T-cell (primary cell): ENCODE results near the gene GABRG3. TPM values are rescaled to one million over a fixed set of nuclear protein-coding genes. Genes with fewer than 3 reads are reported as not detected.

Experiments used
- ATAC-seq, 4 experiments: fragments of 200-7000 bp in 3 of 4; fragments of 150-1000 bp in 1 of 4; cut with Tn5 transposase; replicated peaks in 1 of 4; 1 replicate in 3 of 4; 2 replicates in 1 of 4; pipeline ENCODE4 v1.10.0; 2021; ENCODE audit warnings: moderate library complexity in 3 of 4, mild to moderate bottlenecking in 2 of 4, moderate number of reproducible peaks in 1 of 4
- CTCF ChIA-PET, 2 donors: fragments of 300-600 bp; sonication (Branson Sonifier 250); formaldehyde crosslinking; loops; one replicate each; lab custom pipeline; 2022; ENCODE audit warnings: antibody characterized with exemption in 2 of 2; lab: Charles Lee
- POLR2A ChIA-PET, 2 donors: fragments of 300-600 bp; sonication (Branson Sonifier 250); formaldehyde crosslinking; loops; one replicate each; lab custom pipeline; 2022; ENCODE audit warnings: antibody characterized with exemption in 2 of 2; lab: Charles Lee
- DNase-seq, 35 experiments: peaks; one replicate each; pipeline versions ENCODE4 v3.0.0 to v3.0.0-alpha.2; 2013 to 2023
- H3K27ac ChIP-seq: one replicate; pipeline ENCODE4 v1.5.1; 2013; ENCODE audit warnings: low read length
- H3K27me3 ChIP-seq, 2 experiments: replicated peaks in 1 of 2; 1 replicate in 1 of 2; 2 replicates in 1 of 2; pipeline versions ENCODE4 v1.6.1 to v1.7.0; 2013; ENCODE audit warnings: low read length in 1 of 2, mixed read lengths in 1 of 2; ENCODE audit not compliant: control insufficient read depth in 2 of 2, insufficient read depth in 2 of 2; ENCODE audit errors: extremely low read depth in 1 of 2
- H3K36me3 ChIP-seq, 2 donors: 1 replicate in 1 of 2; 2 replicates in 1 of 2; pipeline versions ENCODE4 v1.6.1 to v1.7.0; 2013; ENCODE audit warnings: low read length in 1 of 2; ENCODE audit not compliant: control insufficient read depth in 2 of 2, insufficient read depth in 1 of 2; ENCODE audit errors: extremely low read depth in 1 of 2
- H3K4me1 ChIP-seq, 2 experiments: 1 replicate in 1 of 2; 2 replicates in 1 of 2; pipeline versions ENCODE4 v1.6.1 to v1.7.0; 2013; ENCODE audit warnings: low read length in 2 of 2, mixed read lengths in 1 of 2; ENCODE audit not compliant: insufficient read depth in 2 of 2, control insufficient read depth in 1 of 2; ENCODE audit errors: extremely low read depth in 1 of 2
- H3K4me3 ChIP-seq, 2 donors: 1 replicate in 1 of 2; 2 replicates in 1 of 2; pipeline versions ENCODE4 v1.5.1 to v1.7.0; 2013; ENCODE audit warnings: mild to moderate bottlenecking in 2 of 2, low read length in 1 of 2, moderate library complexity in 1 of 2; ENCODE audit not compliant: control insufficient read depth in 1 of 2; ENCODE audit errors: extremely low read depth in 1 of 2
- H3K9me3 ChIP-seq: 2 replicates; pipeline ENCODE4 v1.7.0; 2013
- H3K27ac Mint-ChIP-seq, 2 donors: one replicate each; pipeline ENCODE4 v1.8.0; 2020 to 2021; ENCODE audit warnings: mild to moderate bottlenecking in 2 of 2, mixed read lengths in 2 of 2
- H3K27me3 Mint-ChIP-seq, 2 donors: one replicate each; pipeline ENCODE4 v1.8.0; 2021 to 2022; ENCODE audit warnings: mixed read lengths in 2 of 2
- H3K36me3 Mint-ChIP-seq: one replicate; pipeline ENCODE4 v1.8.0; 2021; ENCODE audit warnings: mixed read lengths
- H3K4me1 Mint-ChIP-seq, 3 donors: one replicate each; pipeline ENCODE4 v1.8.0; 2020 to 2022; ENCODE audit warnings: mixed read lengths in 3 of 3, mild to moderate bottlenecking in 1 of 3
- H3K4me3 Mint-ChIP-seq, 3 donors: one replicate each; pipeline ENCODE4 v1.8.0; 2020 to 2022; ENCODE audit warnings: mild to moderate bottlenecking in 3 of 3, mixed read lengths in 3 of 3, moderate library complexity in 3 of 3
- H3K9me3 Mint-ChIP-seq, 3 donors: one replicate each; pipeline ENCODE4 v1.8.0; 2020 to 2022; ENCODE audit warnings: mixed read lengths in 3 of 3
- WGBS: methylation state at CpG from one replicate; pipeline ENCODE4 v1.1.5; 2013; ENCODE audit warnings: missing lambda C conversion rate; ENCODE audit not compliant: insufficient coverage; 5-methylcytosine and 5-hydroxymethylcytosine counted together
- total RNA-seq, 35 experiments: library from RNA in 6 of 35; stranded (reverse) in 6 of 35; fragments of 120-200 nt in 1 of 35; gene quantifications; one replicate each; pipeline versions ENCODE4 v1.2.1 to v1.2.4 and lab custom pipeline; 2013 to 2026

The GABRG3 gene
- total RNA-seq, 5 donors from 2014 or later (not counting 1 experiment from before 2014, with no cell fraction given), result not detected

GRCh38 chr15:27327467-27328025 is 356.6 kb downstream of the GABRG3 start:
- Histone ChIP-seq H3K27ac (no peak overlapping the region), H3K27me3 (no peaks in the 10 kb centered on the region)
- POLR2A ChIA-PET, result no interaction called here

GRCh38 chr15:27328186-27328585 is 357.2 kb downstream of the GABRG3 start:
- no peak overlapping the region for H3K4me3 Mint-ChIP-seq
- H3K4me1 Mint-ChIP-seq, result no peaks in the 10 kb centered on the region
- POLR2A ChIA-PET, result no interaction called here
- Histone ChIP-seq H3K4me3 (no peak overlapping the region), H3K4me1 (no peaks in the 10 kb centered on the region), H3K27ac (no peak overlapping the region), H3K36me3 (no peaks in the 10 kb centered on the region), H3K9me3 (no peaks in the 10 kb centered on the region), H3K27me3 (no peaks in the 10 kb centered on the region)
- CTCF ChIA-PET, result interaction anchor here in 1 of 2 donors (0.7 kb wide), 1 partner anchor 32 kb away, joined by 7 read pairs; no protein-coding TSS in a partner anchor
- peaks cover 5 to 11% (median 7%) of the 10 kb centered on the region in 3 donors for H3K9me3 Mint-ChIP-seq
- WGBS, result 87% methylated on average over 3 of the region's 7 CpGs
- DNase-seq (no peak), ATAC-seq (no peak)
- H3K27me3 Mint-ChIP-seq, result no peaks in the 10 kb centered on the region
- H3K27ac Mint-ChIP-seq, result no peak overlapping the region
- H3K36me3 Mint-ChIP-seq, result no peaks in the 10 kb centered on the region

More at GRCh38 chr15:27327467-27328025, 356.6 kb downstream of the GABRG3 start:
- no peak overlapping the region for H3K4me3 ChIP-seq
- H3K4me1 ChIP-seq, result no peaks in the 10 kb centered on the region
- CTCF ChIA-PET, result interaction anchor here in 1 of 2 donors (0.7 kb wide), 1 partner anchor 31 kb away, joined by 7 read pairs; no protein-coding TSS in a partner anchor
- Mint-ChIP-seq H3K4me3 (no peak overlapping the region), H3K27me3 (no peaks in the 10 kb centered on the region), H3K9me3 (peaks cover 5 to 11% (median 7%) of the 10 kb centered on the region in 3 donors), H3K27ac (no peak overlapping the region), H3K4me1 (no peaks in the 10 kb centered on the region), H3K36me3 (no peaks in the 10 kb centered on the region)
- H3K9me3 ChIP-seq, result no peaks in the 10 kb centered on the region
- no peak for DNase-seq
- ATAC-seq, result no peak
- no peaks in the 10 kb centered on the region for H3K36me3 ChIP-seq
- WGBS, result 64% methylated on average over 6 of the region's 8 CpGs

- H3K27ac Mint-ChIP-seq, result no peak overlapping the region
These were observed 357.6 kb downstream of the GABRG3 start for GRCh38 chr15:27328608-27329007.

GRCh38 chr15:27330326-27330725 is 359.3 kb downstream of the GABRG3 start:
- ChIA-PET CTCF (no interaction called here), POLR2A (no interaction called here)
- Histone ChIP-seq H3K4me3 (no peak overlapping the region), H3K27me3 (no peaks in the 10 kb centered on the region), H3K36me3 (no peaks in the 10 kb centered on the region), H3K4me1 (no peaks in the 10 kb centered on the region), H3K9me3 (no peaks in the 10 kb centered on the region), H3K27ac (no peak overlapping the region)
- Mint-ChIP-seq H3K9me3 (peaks cover 0 to 1% (median 0%) of the 10 kb centered on the region in 3 donors), H3K36me3 (no peaks in the 10 kb centered on the region), H3K4me1 (no peaks in the 10 kb centered on the region), H3K4me3 (no peak overlapping the region), H3K27ac (no peak overlapping the region), H3K27me3 (no peaks in the 10 kb centered on the region)
- 90% methylated on average over 4 of the region's 5 CpGs for WGBS
- DNase-seq (no peak), ATAC-seq (no peak)

More at GRCh38 chr15:27328608-27329007, 357.6 kb downstream of the GABRG3 start:
- Histone ChIP-seq H3K9me3 (no peaks in the 10 kb centered on the region), H3K27ac (no peak overlapping the region), H3K36me3 (no peaks in the 10 kb centered on the region), H3K4me1 (no peaks in the 10 kb centered on the region), H3K27me3 (no peaks in the 10 kb centered on the region), H3K4me3 (no peak overlapping the region)
- DNase-seq, result no peak
- Mint-ChIP-seq H3K27me3 (no peaks in the 10 kb centered on the region), H3K9me3 (peaks cover 3 to 9% (median 4%) of the 10 kb centered on the region in 3 donors), H3K4me1 (no peaks in the 10 kb centered on the region), H3K4me3 (no peak overlapping the region), H3K36me3 (no peaks in the 10 kb centered on the region)
- POLR2A ChIA-PET, result no interaction called here
- 88% methylated on average over 12 of the region's 13 CpGs for WGBS
- ATAC-seq, result no peak
- CTCF ChIA-PET, result no interaction called here

GRCh38 chr15:27336676-27337075 is 365.7 kb downstream of the GABRG3 start:
- Mint-ChIP-seq H3K4me1 (no peaks in the 10 kb centered on the region), H3K9me3 (peaks cover 0 to 4% (median 3%) of the 10 kb centered on the region in 3 donors), H3K36me3 (no peaks in the 10 kb centered on the region), H3K27ac (no peak overlapping the region), H3K4me3 (no peak overlapping the region), H3K27me3 (no peaks in the 10 kb centered on the region)
- ATAC-seq (no peak), DNase-seq (no peak)
- Histone ChIP-seq H3K4me1 (no peaks in the 10 kb centered on the region), H3K27ac (no peak overlapping the region), H3K4me3 (no peak overlapping the region), H3K9me3 (no peaks in the 10 kb centered on the region), H3K27me3 (no peaks in the 10 kb centered on the region), H3K36me3 (no peaks in the 10 kb centered on the region)
- no CpG with 5 or more reads among the region's 1 CpG for WGBS
- CTCF ChIA-PET, result no interaction called here
- POLR2A ChIA-PET, result no interaction called here

- no peak overlapping the region for H3K27ac ChIP-seq
- Mint-ChIP-seq H3K4me3 (no peak overlapping the region), H3K9me3 (peaks cover 0 to 8% (median 3%) of the 10 kb centered on the region in 3 donors), H3K4me1 (no peaks in the 10 kb centered on the region), H3K36me3 (no peaks in the 10 kb centered on the region), H3K27ac (no peak overlapping the region), H3K27me3 (no peaks in the 10 kb centered on the region)
- no peak for ATAC-seq
- 78% methylated on average over 4 of the region's 5 CpGs for WGBS
- DNase-seq, result no peak
- CTCF ChIA-PET, result no interaction called here
- H3K27me3 ChIP-seq, result no peaks in the 10 kb centered on the region
- no peaks in the 10 kb centered on the region for H3K36me3 ChIP-seq
- no peaks in the 10 kb centered on the region for H3K4me1 ChIP-seq
- H3K9me3 ChIP-seq, result no peaks in the 10 kb centered on the region
- no peak overlapping the region for H3K4me3 ChIP-seq
- POLR2A ChIA-PET, result no interaction called here
These were observed 368.2 kb downstream of the GABRG3 start for GRCh38 chr15:27339138-27339537.
